ENCODE measurements around the gene GMPPA. TPM values are rescaled to one million over a fixed set of nuclear protein-coding genes. Genes with fewer than 3 reads are reported as not detected.

The GMPPA gene
- total RNA-seq, 2 experiments from 2014 or later = 41.0 to 42.3 TPM

DNA sequence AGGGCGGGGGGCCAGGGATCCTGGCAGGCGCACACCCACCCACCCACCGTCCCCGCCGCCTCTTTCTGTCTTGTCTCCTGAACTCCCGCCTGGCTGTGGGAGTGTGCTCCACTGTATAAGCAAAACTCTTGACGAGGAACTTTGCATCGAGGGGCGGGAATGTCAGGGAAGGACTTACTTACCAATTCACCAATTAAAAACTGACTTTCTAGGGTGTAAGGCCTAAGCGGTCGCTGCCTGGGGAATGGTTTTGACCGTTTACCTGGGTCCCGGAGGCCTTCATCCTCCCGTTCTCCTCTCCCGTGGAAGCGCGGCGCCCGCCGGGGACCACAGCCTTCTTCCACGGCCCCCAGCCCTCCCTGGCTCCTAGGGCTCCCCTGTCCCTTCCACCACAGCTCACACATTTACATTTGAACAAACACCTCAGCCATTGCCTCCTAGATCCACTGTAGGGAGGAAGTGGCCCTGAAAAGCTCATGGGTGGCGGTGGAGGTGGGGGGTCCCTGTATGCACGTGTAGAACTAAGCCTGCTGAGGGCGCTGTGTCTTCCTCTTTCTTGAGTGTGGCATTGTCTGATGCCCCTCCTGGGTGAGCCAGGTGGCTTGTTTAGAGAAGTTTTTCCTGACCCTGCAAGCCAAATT is 24.5 kb downstream of the GMPPA start:
- DNase-seq = no peak
- H3K27ac Mint-ChIP-seq = no peak overlapping the region
- ChIA-PET CTCF (interaction anchor here (0.7 to 2.0 kb wide), 5 partner anchors 20 to 47 kb away, joined by 3 to 7 read pairs (median 4); partner anchors contain the start of genes CHPF and TMEM198), POLR2A (no interaction called here)
- peaks cover 78% of the 10 kb centered on the region for H3K27me3 Mint-ChIP-seq
- no peak overlapping the region for H3K4me3 Mint-ChIP-seq
- H3K9me3 Mint-ChIP-seq = no peaks in the 10 kb centered on the region
- peaks cover 2% of the 10 kb centered on the region for H3K4me1 Mint-ChIP-seq
- no peaks in the 10 kb centered on the region for H3K36me3 Mint-ChIP-seq (ENCODE audit: low read depth)

DNA sequence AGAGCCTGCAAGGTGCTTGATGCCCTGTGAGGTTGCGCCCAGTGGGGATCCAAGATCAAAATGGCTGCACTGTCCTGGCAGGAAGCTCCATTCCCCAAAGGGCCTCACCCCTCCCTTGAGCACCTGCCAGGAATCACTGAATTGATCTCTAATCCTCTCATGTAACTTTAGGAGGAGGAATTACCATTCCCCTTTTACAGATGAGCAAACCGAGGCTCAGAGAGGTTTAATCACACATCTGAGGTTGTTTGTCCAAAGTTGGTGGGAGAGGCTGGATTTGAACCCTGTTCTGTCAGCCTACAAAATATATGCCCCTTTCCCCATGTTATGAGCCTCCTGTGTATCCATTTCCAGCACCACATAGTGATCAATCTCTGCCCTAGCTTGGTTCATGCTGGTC is 26.1 kb downstream of the GMPPA start:
- Mint-ChIP-seq H3K27ac (no peak overlapping the region), H3K36me3 (ENCODE audit: low read depth) (no peaks in the 10 kb centered on the region), H3K4me3 (no peak overlapping the region), H3K27me3 (peaks cover 80% of the 10 kb centered on the region), H3K9me3 (no peaks in the 10 kb centered on the region), H3K4me1 (peaks cover 2% of the 10 kb centered on the region)
- ChIA-PET CTCF (interaction anchor here (1.2 to 2.0 kb wide), 3 partner anchors 16 to 30 kb away, joined by 3 to 7 read pairs (median 5); partner anchors contain the start of genes CHPF and TMEM198), POLR2A (no interaction called here)
- no peak for DNase-seq

DNA sequence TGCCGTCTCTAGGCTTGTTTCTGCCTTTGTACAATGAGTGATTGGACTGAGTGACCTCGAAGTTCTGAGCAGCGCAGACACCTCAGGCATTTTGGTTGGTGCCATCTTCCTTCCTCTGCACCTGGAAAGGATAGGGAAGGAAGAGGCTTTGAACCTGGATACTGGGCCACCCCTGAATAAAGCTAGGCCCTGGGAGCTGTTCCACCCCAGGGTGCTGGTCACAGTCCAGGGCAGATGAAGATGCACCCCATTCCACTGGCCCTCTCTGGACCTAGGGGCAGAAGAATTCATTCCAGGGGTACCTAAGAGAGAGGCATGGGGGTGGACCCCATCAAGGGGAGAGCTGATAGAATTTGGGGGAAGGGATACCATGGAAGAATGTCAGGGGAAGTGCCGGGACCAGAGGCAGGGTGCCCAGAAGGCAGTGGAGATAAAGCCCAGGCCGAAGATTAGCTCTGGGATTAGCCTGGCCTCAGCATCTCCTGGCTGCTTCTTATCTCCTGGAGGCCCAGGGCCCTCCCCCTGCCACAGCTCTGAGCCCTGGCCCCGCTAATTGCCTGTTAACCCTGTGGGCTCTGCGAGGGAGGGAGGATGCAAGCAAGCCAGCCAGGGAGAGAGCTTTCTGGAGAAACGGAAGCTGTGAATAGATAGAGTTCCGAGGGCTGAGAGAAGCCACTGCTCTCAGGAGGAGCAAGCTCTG is 27.0 kb downstream of the GMPPA start:
- no peak for DNase-seq
- Mint-ChIP-seq H3K36me3 (ENCODE audit: low read depth) (no peaks in the 10 kb centered on the region), H3K4me3 (no peak overlapping the region), H3K27me3 (peaks cover 82% of the 10 kb centered on the region), H3K4me1 (peaks cover 2% of the 10 kb centered on the region), H3K9me3 (no peaks in the 10 kb centered on the region), H3K27ac (no peak overlapping the region)
- ChIA-PET POLR2A (no interaction called here), CTCF (interaction anchor here (0.6 to 8.5 kb wide), 5 partner anchors 14 to 50 kb away, joined by 3 to 175 read pairs (median 4); partner anchors contain the start of gene GMPPA)

DNA sequence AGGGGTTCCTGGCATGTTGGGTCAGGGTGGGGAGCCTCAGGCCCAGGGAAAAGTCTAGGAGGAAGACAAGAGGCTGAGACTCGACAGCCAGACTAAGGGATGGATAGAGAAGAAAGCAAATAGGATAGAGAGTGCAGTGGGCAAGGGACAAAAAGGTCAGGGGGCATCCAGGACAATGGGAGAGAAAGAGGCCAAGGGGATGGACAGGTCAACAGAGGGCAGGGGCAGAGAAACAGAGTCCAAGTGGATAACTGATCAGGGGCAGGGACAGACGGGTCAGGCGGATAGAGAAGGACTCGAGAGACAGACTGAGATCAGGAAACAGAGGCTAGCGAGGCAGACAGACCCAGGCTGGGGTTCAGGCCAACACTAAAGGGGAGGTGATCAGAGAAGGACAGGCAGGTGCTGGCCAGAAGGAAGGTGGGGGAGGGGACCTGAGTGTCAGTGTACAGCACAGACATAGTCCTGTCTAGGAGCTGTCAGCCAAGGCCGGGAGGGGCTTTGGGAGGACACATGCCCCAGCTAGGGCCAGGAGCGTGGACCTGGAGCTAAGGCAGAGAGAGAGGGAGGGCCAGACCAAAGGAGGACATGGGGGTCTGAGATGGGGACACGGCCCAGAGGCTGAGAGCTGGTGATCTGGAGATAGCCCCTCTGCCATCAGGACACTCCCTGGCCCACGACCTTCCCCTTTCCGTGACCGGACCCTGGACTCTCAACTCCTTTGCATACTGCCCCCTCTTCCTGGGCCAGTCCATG is 27.8 kb downstream of the GMPPA start:
- no peak overlapping the region for H3K4me3 Mint-ChIP-seq
- no peak overlapping the region for H3K27ac Mint-ChIP-seq
- CTCF ChIA-PET = interaction anchor here (0.6 to 8.5 kb wide), 6 partner anchors 15 to 124 kb away, joined by 3 to 175 read pairs (median 7); partner anchors contain the start of gene GMPPA
- no peaks in the 10 kb centered on the region for H3K36me3 Mint-ChIP-seq (ENCODE audit: low read depth)
- peaks cover 80% of the 10 kb centered on the region for H3K27me3 Mint-ChIP-seq
- H3K4me1 Mint-ChIP-seq = peaks cover 2% of the 10 kb centered on the region
- POLR2A ChIA-PET = no interaction called here
- no peaks in the 10 kb centered on the region for H3K9me3 Mint-ChIP-seq
- no peak for DNase-seq

DNA sequence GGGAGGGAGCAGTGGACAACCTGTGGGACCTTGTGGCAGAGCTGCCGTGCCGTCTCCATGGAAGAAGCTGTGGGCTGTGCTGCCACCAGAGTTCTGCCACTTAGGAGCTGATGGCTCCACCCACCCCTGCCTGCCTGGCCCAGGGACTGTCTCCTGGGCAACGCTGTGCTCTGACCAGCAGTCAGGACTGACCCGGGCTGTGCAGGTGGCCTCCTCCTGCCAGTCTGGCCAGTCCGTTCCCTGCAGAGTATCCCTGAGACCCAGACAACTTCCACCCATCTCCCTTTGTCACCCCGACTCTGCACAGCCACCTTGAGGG is 28.3 kb downstream of the GMPPA start:
- Mint-ChIP-seq H3K27ac (no peak overlapping the region), H3K4me1 (peaks cover 1% of the 10 kb centered on the region), H3K4me3 (no peak overlapping the region), H3K9me3 (no peaks in the 10 kb centered on the region), H3K36me3 (ENCODE audit: low read depth) (no peaks in the 10 kb centered on the region), H3K27me3 (peaks cover 78% of the 10 kb centered on the region)
- no peak for DNase-seq
- ChIA-PET CTCF (interaction anchor here (1.9 to 8.5 kb wide), 3 partner anchors 14 to 124 kb away, joined by 10 to 175 read pairs (median 75); partner anchors contain the start of gene GMPPA), POLR2A (no interaction called here)

DNA sequence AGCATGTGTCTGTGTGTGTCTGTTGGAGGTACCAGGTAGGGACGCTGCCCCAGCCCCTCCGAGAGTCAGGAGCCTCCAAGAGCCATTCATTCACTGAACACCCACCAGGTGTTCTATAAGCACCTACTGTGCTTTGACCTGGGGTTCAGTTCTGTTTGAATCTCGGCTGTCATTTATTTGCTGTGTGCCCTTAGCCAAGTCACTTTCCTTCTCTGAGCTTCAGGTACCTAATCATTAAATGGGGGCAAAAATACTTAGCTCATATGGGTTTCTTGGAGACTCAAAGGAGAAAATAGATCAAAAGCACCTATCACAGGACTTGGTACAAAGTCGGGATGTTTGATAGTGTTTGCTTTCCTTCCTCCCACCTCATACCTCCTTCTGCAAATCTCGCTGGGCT is 28.8 kb downstream of the GMPPA start:
- ChIA-PET CTCF (interaction anchor here (1.1 to 8.5 kb wide), 6 partner anchors 14 to 125 kb away, joined by 4 to 175 read pairs (median 33); partner anchors contain the start of gene GMPPA), POLR2A (no interaction called here)
- DNase-seq = no peak
- Mint-ChIP-seq H3K4me1 (no peaks in the 10 kb centered on the region), H3K9me3 (no peaks in the 10 kb centered on the region), H3K27me3 (peaks cover 77% of the 10 kb centered on the region), H3K4me3 (no peak overlapping the region), H3K27ac (no peak overlapping the region), H3K36me3 (ENCODE audit: low read depth) (no peaks in the 10 kb centered on the region)

DNA sequence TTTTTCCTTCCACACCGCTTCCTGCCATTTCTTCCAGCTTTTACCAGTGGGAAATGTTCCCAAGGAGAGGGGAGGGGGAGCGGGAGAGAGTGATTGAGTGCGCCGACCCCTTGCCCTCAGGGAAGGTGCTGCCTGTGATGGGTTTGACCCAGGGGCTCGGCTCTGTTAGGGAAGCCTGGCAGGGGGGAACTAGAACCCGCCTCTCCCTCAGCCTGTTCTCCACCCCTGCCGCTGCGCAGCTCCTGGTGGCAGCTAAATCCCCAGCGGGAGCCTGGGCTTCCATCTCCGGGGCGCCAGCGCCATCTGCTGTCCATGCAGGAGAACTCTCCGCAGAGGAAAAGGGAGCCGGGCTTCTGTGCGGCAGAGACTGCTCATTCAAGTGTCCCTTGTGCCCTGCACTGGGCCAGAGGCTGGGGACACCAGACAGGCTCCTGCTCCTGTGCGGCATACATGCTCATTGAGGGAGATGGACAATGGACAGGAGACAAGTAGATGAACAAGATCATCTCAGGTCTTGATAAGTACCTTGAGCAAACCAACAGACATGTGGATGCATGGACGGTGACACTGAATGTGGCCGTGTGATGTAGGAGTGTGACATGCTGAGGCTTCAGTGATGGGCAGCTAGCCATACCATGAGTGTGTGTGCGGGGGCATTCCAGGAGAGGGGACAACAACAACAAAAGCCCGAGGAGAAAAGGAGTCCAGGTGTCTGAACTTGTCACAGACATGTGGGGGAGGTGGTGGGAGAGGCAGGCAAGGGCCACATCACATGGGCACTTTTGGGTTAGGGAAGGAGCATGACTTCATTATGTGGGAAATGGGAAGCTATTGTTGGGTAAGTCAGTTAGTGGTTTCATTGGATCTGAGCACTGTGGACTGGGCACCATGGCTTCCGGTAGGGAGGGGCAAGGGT is 31.6 kb downstream of the GMPPA start:
- Mint-ChIP-seq H3K4me1 (no peaks in the 10 kb centered on the region), H3K4me3 (no peak overlapping the region), H3K27ac (no peak overlapping the region), H3K36me3 (ENCODE audit: low read depth) (no peaks in the 10 kb centered on the region), H3K9me3 (no peaks in the 10 kb centered on the region), H3K27me3 (peaks cover 61% of the 10 kb centered on the region)
- DNase-seq = peak; percentile 84
- CTCF ChIA-PET = interaction anchor here (0.6 to 8.5 kb wide), 33 partner anchors 9 to 324 kb away, joined by 3 to 175 read pairs (median 5); partner anchors contain the start of genes ASIC4, CHPF, DNPEP and GMPPA
- POLR2A ChIA-PET = interaction anchor here (0.8 to 1.5 kb wide), 5 partner anchors 10 to 35 kb away, joined by 3 to 4 read pairs (median 3); partner anchors contain the start of gene GMPPA

DNA sequence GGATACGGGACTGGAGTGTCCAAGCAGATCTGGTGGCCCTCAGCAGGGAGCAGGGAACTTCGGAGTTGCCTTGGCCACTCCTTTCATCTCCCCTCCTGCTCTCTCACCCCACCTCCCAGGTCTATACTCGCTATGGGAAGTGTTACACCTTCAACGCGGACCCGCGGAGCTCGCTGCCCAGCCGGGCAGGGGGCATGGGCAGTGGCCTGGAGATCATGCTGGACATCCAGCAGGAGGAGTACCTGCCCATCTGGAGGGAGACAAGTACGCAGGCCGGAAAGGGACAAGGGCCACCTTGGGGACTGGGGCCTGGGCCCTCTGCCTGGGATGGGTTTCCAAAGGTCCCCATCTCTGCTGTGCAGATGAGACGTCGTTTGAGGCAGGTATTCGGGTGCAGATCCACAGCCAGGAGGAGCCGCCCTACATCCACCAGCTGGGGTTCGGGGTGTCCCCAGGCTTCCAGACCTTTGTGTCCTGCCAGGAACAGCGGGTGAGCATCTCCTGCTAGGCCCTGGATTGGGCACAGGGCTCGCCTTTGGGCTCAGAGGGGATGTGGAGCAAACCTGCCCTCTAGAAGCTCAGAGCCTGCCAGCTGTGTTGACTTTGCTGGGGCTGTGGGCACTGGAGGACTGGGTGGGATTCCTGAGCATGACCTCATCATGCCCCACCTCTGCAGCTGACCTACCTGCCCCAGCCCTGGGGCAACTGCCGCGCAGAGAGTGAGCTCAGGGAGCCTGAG is 33.1 kb downstream of the GMPPA start:
- Mint-ChIP-seq H3K4me1 (no peaks in the 10 kb centered on the region), H3K27ac (no peak overlapping the region), H3K4me3 (no peak overlapping the region), H3K9me3 (no peaks in the 10 kb centered on the region), H3K27me3 (peaks cover 49% of the 10 kb centered on the region), H3K36me3 (ENCODE audit: low read depth) (no peaks in the 10 kb centered on the region)
- POLR2A ChIA-PET = interaction anchor here (1.1 kb wide), 1 partner anchor 31 kb away, joined by 3 read pairs; no protein-coding TSS in a partner anchor
- DNase-seq = no peak
- CTCF ChIA-PET = interaction anchor here (1.1 to 8.5 kb wide), 7 partner anchors 9 to 133 kb away, joined by 3 to 175 read pairs (median 25); partner anchors contain the start of gene GMPPA

DNA sequence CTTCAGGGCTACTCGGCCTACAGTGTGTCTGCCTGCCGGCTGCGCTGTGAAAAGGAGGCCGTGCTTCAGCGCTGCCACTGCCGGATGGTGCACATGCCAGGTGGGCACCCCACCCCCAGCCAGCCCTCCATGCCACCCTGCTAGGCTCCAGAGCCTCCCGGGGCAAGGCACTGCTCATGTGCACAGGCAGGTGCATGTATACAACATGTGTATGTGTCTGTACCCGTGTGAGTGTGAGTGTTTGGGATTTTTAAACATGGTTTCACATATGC is 33.6 kb downstream of the GMPPA start:
- no peaks in the 10 kb centered on the region for H3K4me1 Mint-ChIP-seq
- peaks cover 46% of the 10 kb centered on the region for H3K27me3 Mint-ChIP-seq
- CTCF ChIA-PET = interaction anchor here (4.4 to 8.5 kb wide), 2 partner anchors 8 to 35 kb away, joined by 25 to 175 read pairs; partner anchors contain the start of gene GMPPA
- H3K4me3 Mint-ChIP-seq = no peak overlapping the region
- no peak for DNase-seq
- POLR2A ChIA-PET = no interaction called here
- no peaks in the 10 kb centered on the region for H3K9me3 Mint-ChIP-seq
- no peaks in the 10 kb centered on the region for H3K36me3 Mint-ChIP-seq (ENCODE audit: low read depth)
- H3K27ac Mint-ChIP-seq = no peak overlapping the region

DNA sequence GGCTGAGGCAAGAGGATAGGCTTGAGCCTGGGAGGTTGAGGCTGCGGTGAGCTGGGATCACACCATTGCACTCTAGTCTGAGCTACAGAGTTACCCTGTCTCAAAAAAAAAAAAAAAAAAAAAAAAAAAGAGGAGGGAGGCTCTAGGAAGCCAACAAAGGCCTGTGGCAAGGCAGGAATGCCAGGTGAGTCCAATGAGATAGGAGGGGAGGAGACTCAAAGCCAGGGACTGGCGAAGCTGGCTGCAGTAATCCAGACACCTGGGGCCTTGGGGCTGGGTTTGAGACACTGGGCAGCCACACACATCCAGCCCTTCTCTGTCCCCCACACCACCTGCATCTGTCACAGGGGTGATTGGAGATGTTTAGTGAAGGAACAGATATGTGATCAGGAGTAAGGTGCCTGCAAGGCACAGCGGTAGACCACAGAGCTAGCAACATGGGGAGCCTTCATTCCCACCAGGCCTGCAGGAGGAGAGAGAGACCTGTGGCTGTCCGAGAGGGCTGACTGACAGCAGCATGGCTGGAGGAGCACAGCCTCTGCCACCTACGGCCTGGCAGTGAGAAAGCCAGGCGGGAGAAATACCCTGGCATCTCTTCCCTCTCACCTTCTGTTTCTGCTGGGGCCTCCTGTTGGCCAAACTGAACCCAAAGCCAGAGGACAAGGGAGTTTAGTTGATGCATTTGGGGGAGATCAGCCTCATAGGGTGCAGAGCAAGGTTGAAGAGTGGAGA is 35.4 kb downstream of the GMPPA start:
- ChIA-PET POLR2A (no interaction called here), CTCF (interaction anchor here (8.5 kb wide), 1 partner anchor 37 kb away, joined by 175 read pairs; the partner anchor contains the start of gene GMPPA)
- DNase-seq = no peak
- Mint-ChIP-seq H3K36me3 (ENCODE audit: low read depth) (no peaks in the 10 kb centered on the region), H3K9me3 (no peaks in the 10 kb centered on the region), H3K4me3 (no peak overlapping the region), H3K27ac (no peak overlapping the region), H3K27me3 (peaks cover 32% of the 10 kb centered on the region), H3K4me1 (no peaks in the 10 kb centered on the region)

DNA sequence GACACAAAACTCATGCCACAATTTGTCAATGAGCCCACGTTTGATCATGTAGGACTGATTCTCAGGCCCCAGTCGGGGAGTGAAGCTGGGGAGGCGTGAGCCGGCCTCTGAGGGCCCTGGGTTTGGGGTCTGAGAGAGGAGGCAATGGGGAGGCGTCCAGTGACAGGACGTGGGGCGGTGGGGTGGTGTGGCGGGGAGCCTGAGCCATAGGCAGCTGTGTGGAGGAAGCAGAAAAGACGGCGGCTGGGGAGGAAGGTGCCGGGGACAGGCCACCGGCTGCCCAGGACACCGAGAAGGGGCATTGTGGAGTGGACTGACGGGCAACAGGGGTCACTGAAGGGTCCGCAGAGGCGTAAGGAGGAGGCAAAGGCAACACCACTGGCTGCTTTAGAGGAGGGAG is 37.7 kb downstream of the GMPPA start:
- H3K4me3 Mint-ChIP-seq = no peak overlapping the region
- H3K9me3 Mint-ChIP-seq = no peaks in the 10 kb centered on the region
- DNase-seq = no peak
- H3K4me1 Mint-ChIP-seq = peaks cover 4% of the 10 kb centered on the region
- H3K27me3 Mint-ChIP-seq = peaks cover 10% of the 10 kb centered on the region
- no peak overlapping the region for H3K27ac Mint-ChIP-seq
- H3K36me3 Mint-ChIP-seq (ENCODE audit: low read depth) = peaks cover 7% of the 10 kb centered on the region
- CTCF ChIA-PET = interaction anchor here (1.3 kb wide), 1 partner anchor 153 kb away, joined by 3 read pairs; no protein-coding TSS in a partner anchor
- POLR2A ChIA-PET = no interaction called here
